Tibial nerve (tissue), 3 donors: ENCODE results near the gene EXT2.

ENCODE experiments used
- POLR2A ChIP-seq, 2 donors: fragments of 450-650 bp; IDR thresholded peaks; one replicate each; pipeline ENCODE4 v1.6.1; 2017; ENCODE audit warnings: antibody characterized with exemption in 2 of 2, mild to moderate bottlenecking in 2 of 2, moderate library complexity in 2 of 2
- TF ChIP-seq, protein P1 (sequence below), 5 experiments: fragments of 200-600 bp in 3 of 5; fragments of 450-650 bp in 2 of 5; sonication (generic) in 3 of 5; IDR thresholded peaks; one replicate each; pipeline ENCODE4 v1.5.1; 2016 to 2019; ENCODE audit warnings: antibody characterized with exemption in 5 of 5, mild to moderate bottlenecking in 3 of 5, moderate library complexity in 2 of 5

- no peak for TF ChIP-seq POLR2A (IDR thresholded peaks at IDR 0.05)
- TF ChIP-seq, protein P1, sequence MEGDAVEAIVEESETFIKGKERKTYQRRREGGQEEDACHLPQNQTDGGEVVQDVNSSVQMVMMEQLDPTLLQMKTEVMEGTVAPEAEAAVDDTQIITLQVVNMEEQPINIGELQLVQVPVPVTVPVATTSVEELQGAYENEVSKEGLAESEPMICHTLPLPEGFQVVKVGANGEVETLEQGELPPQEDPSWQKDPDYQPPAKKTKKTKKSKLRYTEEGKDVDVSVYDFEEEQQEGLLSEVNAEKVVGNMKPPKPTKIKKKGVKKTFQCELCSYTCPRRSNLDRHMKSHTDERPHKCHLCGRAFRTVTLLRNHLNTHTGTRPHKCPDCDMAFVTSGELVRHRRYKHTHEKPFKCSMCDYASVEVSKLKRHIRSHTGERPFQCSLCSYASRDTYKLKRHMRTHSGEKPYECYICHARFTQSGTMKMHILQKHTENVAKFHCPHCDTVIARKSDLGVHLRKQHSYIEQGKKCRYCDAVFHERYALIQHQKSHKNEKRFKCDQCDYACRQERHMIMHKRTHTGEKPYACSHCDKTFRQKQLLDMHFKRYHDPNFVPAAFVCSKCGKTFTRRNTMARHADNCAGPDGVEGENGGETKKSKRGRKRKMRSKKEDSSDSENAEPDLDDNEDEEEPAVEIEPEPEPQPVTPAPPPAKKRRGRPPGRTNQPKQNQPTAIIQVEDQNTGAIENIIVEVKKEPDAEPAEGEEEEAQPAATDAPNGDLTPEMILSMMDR (IDR thresholded peaks at IDR 0.05), result no peak
Observed at GRCh38 chr11:44198146-44198724, 102.8 kb downstream of the EXT2 start.
